A549 (cell line): ENCODE results near the gene KIAA0232.

Experiments used
- CBX2 ChIP-seq: fragments of 200-600 bp; sonication (generic); IDR thresholded peaks from 2 replicates; pipeline ENCODE4 v1.6.1; 2016; ENCODE audit warnings: low read depth, mild to moderate bottlenecking, borderline replicate concordance
- CHD4 ChIP-seq: fragments of 200-600 bp; sonication (generic); IDR thresholded peaks from 2 replicates; pipeline ENCODE4 v1.6.1; 2016; ENCODE audit warnings: antibody characterized with exemption, mild to moderate bottlenecking, borderline replicate concordance
- CTCF ChIP-seq: fragments of >200 bp; sonication (Bioruptor Twin); formaldehyde crosslinking; IDR thresholded peaks from 3 replicates; pipeline ENCODE4 v1.5.1; 2016
- EHMT2 ChIP-seq: fragments of 200-600 bp; sonication (generic); IDR thresholded peaks from 2 replicates; pipeline ENCODE4 v1.6.1; 2016; ENCODE audit warnings: antibody characterized with exemption, low read depth, mild to moderate bottlenecking, moderate library complexity
- ESRRA ChIP-seq: fragments of 150-350 bp; IDR thresholded peaks from 2 replicates; pipeline ENCODE4 v1.6.1; 2014; ENCODE audit warnings: mild to moderate bottlenecking, low read length, borderline replicate concordance
- MAX ChIP-seq: IDR thresholded peaks from 2 replicates; pipeline ENCODE4 v1.6.1; 2012
- MYC ChIP-seq: IDR thresholded peaks from 2 replicates; pipeline ENCODE4 v1.6.1; 2012; ENCODE audit warnings: mild to moderate bottlenecking, inconsistent platforms, low read length, improper control_type of control experiment, borderline replicate concordance
- TF ChIP-seq, protein P1 (sequence below): fragments of 450-650 bp; IDR thresholded peaks from 2 replicates; pipeline ENCODE4 v1.6.1; 2014; ENCODE audit warnings: antibody characterized with exemption

- TF ChIP-seq CTCF (no peak), CHD4 (no peak), EHMT2 (no peak), CBX2 (no peak), MYC (no peak), ESRRA (no peak), MAX (no peak)
- TF ChIP-seq, protein P1, sequence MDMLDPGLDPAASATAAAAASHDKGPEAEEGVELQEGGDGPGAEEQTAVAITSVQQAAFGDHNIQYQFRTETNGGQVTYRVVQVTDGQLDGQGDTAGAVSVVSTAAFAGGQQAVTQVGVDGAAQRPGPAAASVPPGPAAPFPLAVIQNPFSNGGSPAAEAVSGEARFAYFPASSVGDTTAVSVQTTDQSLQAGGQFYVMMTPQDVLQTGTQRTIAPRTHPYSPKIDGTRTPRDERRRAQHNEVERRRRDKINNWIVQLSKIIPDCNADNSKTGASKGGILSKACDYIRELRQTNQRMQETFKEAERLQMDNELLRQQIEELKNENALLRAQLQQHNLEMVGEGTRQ, result no peak
Observed at GRCh38 chr4:6808259-6808658, 25.7 kb downstream of the KIAA0232 start.
